Measurements from ENCODE around the gene MAP3K20.

DNA sequence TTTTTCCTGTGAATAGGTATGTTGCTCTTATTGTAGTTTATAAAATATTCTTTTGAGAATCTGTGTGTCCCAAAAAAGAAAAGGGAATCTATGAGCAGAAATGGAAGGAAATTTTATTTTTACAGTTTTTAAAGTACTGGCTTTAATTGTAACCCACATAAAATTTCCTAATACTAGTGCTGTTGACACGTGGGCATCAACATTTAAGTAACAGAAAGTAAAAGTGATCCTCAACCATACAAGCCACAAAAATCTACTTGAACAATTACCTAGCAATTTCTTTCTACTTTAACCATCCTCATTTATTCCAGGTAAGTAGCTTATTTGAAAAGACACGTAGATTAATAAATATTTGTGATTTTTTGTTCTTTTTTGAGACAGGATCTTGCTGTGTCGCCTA is 62.0 kb downstream of the MAP3K20 start:
- TF ChIP-seq, protein P1, sequence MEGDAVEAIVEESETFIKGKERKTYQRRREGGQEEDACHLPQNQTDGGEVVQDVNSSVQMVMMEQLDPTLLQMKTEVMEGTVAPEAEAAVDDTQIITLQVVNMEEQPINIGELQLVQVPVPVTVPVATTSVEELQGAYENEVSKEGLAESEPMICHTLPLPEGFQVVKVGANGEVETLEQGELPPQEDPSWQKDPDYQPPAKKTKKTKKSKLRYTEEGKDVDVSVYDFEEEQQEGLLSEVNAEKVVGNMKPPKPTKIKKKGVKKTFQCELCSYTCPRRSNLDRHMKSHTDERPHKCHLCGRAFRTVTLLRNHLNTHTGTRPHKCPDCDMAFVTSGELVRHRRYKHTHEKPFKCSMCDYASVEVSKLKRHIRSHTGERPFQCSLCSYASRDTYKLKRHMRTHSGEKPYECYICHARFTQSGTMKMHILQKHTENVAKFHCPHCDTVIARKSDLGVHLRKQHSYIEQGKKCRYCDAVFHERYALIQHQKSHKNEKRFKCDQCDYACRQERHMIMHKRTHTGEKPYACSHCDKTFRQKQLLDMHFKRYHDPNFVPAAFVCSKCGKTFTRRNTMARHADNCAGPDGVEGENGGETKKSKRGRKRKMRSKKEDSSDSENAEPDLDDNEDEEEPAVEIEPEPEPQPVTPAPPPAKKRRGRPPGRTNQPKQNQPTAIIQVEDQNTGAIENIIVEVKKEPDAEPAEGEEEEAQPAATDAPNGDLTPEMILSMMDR (IDR thresholded peaks at IDR 0.05; ENCODE audit: extremely low read depth in 1 of 2, insufficient read depth in 1 of 2, low read depth in 1 of 2, low read length in 2 of 2): no peak
- TF ChIP-seq POLR2A (IDR thresholded peaks at IDR 0.05; ENCODE audit: low read depth, low read length): no peak
- no peak for TF ChIP-seq POLR2AphosphoS5 (IDR thresholded peaks at IDR 0.05; ENCODE audit: insufficient read depth, low read depth, low read length)
- no peak for TF ChIP-seq JUN (IDR thresholded peaks at IDR 0.05; ENCODE audit: borderline replicate concordance, insufficient read depth, insufficient read length, low read depth)
- TF ChIP-seq, protein P2, sequence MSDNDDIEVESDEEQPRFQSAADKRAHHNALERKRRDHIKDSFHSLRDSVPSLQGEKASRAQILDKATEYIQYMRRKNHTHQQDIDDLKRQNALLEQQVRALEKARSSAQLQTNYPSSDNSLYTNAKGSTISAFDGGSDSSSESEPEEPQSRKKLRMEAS (IDR thresholded peaks at IDR 0.05; ENCODE audit: insufficient read depth, insufficient read length): no peak
